WTC11 (cell line): ENCODE results near the gene ITGB4. TPM values are rescaled to one million over a fixed set of nuclear protein-coding genes. Genes with fewer than 3 reads are reported as not detected.

ENCODE experiments used
- ATAC-seq: fragments of 200-7000 bp; cut with Tn5 transposase; 2 replicates; pipeline ENCODE4 v1.10.0; 2021; ENCODE audit warnings: mild to moderate bottlenecking, moderate library complexity
- CTCF ChIA-PET: fragments of 300-600 bp; sonication (Branson Sonifier 250); formaldehyde crosslinking; loops from one replicate; lab custom pipeline; 2021; ENCODE audit warnings: antibody characterized with exemption; lab: Charles Lee
- POLR2A ChIA-PET: fragments of 350-600 bp; sonication (Branson Sonifier 250); formaldehyde crosslinking; loops from one replicate; lab custom pipeline; 2021; ENCODE audit warnings: antibody characterized with exemption; lab: Charles Lee
- DNase-seq: peaks from one replicate; pipeline ENCODE4 v3.0.0; 2021; ENCODE audit warnings: low spot score
- H3K27ac Mint-ChIP-seq: 2 replicates; pipeline ENCODE4 v1.8.0; 2021; ENCODE audit warnings: mixed read lengths
- H3K27me3 Mint-ChIP-seq: 2 replicates; pipeline ENCODE4 v1.8.0; 2021; ENCODE audit warnings: low read depth, mild to moderate bottlenecking, moderate library complexity, mixed read lengths
- H3K36me3 Mint-ChIP-seq: 2 replicates; pipeline ENCODE4 v1.8.0; 2021; ENCODE audit warnings: mixed read lengths
- H3K4me1 Mint-ChIP-seq: 2 replicates; pipeline ENCODE4 v1.8.0; 2022; ENCODE audit warnings: mixed read lengths
- H3K4me3 Mint-ChIP-seq: 2 replicates; pipeline ENCODE4 v1.8.0; 2021; ENCODE audit warnings: mild to moderate bottlenecking, moderate library complexity, mixed read lengths
- H3K9me3 Mint-ChIP-seq: 2 replicates; pipeline ENCODE4 v1.8.0; 2021; ENCODE audit warnings: mixed read lengths
- CREB1 ChIP-seq: sonication (generic); formaldehyde crosslinking; IDR thresholded peaks from 2 replicates; pipeline ENCODE4 v1.8.0; 2023; ENCODE audit warnings: mild to moderate bottlenecking, missing genetic modification reagents
- EMX1 ChIP-seq: fragments of 250-450 bp; sonication (Bioruptor Pico); IDR thresholded peaks from 2 replicates; pipeline ENCODE4 v1.8.0; 2021; ENCODE audit warnings: mild to moderate bottlenecking
- ETV6 ChIP-seq: sonication (generic); formaldehyde crosslinking; IDR thresholded peaks from 2 replicates; pipeline ENCODE4 v1.8.1; 2022; ENCODE audit warnings: mild to moderate bottlenecking, missing genetic modification reagents
- FOXJ3 ChIP-seq: sonication (generic); formaldehyde crosslinking; IDR thresholded peaks from 2 replicates; pipeline ENCODE4 v1.9.0; 2021; ENCODE audit warnings: missing genetic modification reagents, mild to moderate bottlenecking, borderline replicate concordance
- NFATC4 ChIP-seq: fragments of 250-450 bp; sonication (Bioruptor Pico); IDR thresholded peaks from 2 replicates; pipeline ENCODE4 v1.9.0; 2021; ENCODE audit warnings: mild to moderate bottlenecking
- NFE2L1 ChIP-seq: sonication (generic); formaldehyde crosslinking; IDR thresholded peaks from 2 replicates; pipeline ENCODE4 v1.8.1; 2023; ENCODE audit warnings: missing genetic modification reagents
- NFYB ChIP-seq: sonication (generic); formaldehyde crosslinking; conservative IDR thresholded peaks from 2 replicates; pipeline ENCODE4 v1.8.0; 2022; ENCODE audit warnings: low read depth, missing genetic modification reagents
- NR3C1 ChIP-seq: sonication (generic); formaldehyde crosslinking; conservative IDR thresholded peaks from 2 replicates; pipeline ENCODE4 v1.8.1; 2023; ENCODE audit warnings: low read depth, mild to moderate bottlenecking, missing genetic modification reagents
- PRRX2 ChIP-seq: fragments of 250-450 bp; sonication (Bioruptor Pico); IDR thresholded peaks from 2 replicates; pipeline ENCODE4 v1.8.0; 2021; ENCODE audit warnings: mild to moderate bottlenecking
- SMAD4 ChIP-seq: sonication (generic); formaldehyde crosslinking; IDR thresholded peaks from 2 replicates; pipeline ENCODE4 v1.8.0; 2022; ENCODE audit warnings: mild to moderate bottlenecking, missing genetic modification reagents
- SP1 ChIP-seq: sonication (generic); formaldehyde crosslinking; conservative IDR thresholded peaks from 2 replicates; pipeline ENCODE4 v1.8.1; 2022; ENCODE audit warnings: missing genetic modification reagents
- TEAD1 ChIP-seq: sonication (generic); formaldehyde crosslinking; IDR thresholded peaks from 2 replicates; pipeline ENCODE4 v1.8.0; 2022; ENCODE audit warnings: mild to moderate bottlenecking, missing genetic modification reagents
- TP53 ChIP-seq: sonication (generic); formaldehyde crosslinking; IDR thresholded peaks from 2 replicates; pipeline ENCODE4 v1.8.1; 2023; ENCODE audit warnings: mild to moderate bottlenecking, missing genetic modification reagents
- ZBTB21 ChIP-seq: sonication (generic); formaldehyde crosslinking; IDR thresholded peaks from 2 replicates; pipeline ENCODE4 v1.8.1; 2023; ENCODE audit warnings: mild to moderate bottlenecking, missing genetic modification reagents, borderline replicate concordance
- ZNF138 ChIP-seq: sonication (generic); formaldehyde crosslinking; conservative IDR thresholded peaks from 2 replicates; pipeline ENCODE4 v1.8.1; 2022; ENCODE audit warnings: mild to moderate bottlenecking, moderate library complexity, missing genetic modification reagents
- ZNF219 ChIP-seq: sonication (generic); formaldehyde crosslinking; IDR thresholded peaks from 2 replicates; pipeline ENCODE4 v1.8.0; 2023; ENCODE audit warnings: missing genetic modification reagents, mild to moderate bottlenecking, borderline replicate concordance
- ZNF317 ChIP-seq: sonication (generic); formaldehyde crosslinking; IDR thresholded peaks from 2 replicates; pipeline ENCODE4 v1.8.1; 2023; ENCODE audit warnings: low read depth, mild to moderate bottlenecking, moderate library complexity, missing genetic modification reagents, borderline replicate concordance
- ZNF423 ChIP-seq: fragments of 250-450 bp; sonication (Bioruptor Pico); IDR thresholded peaks from 2 replicates; pipeline ENCODE4 v2.1.2; 2022; ENCODE audit warnings: mild to moderate bottlenecking, moderate library complexity
- total RNA-seq: library from RNA; stranded (reverse); gene quantifications from 3 replicates; pipeline ENCODE4 v1.2.3, GENCODE V29; 2021
- TF ChIP-seq, protein P1 (sequence below): sonication (generic); formaldehyde crosslinking; conservative IDR thresholded peaks from 2 replicates; pipeline ENCODE4 v1.8.1; 2023; ENCODE audit warnings: mild to moderate bottlenecking, low read depth, missing genetic modification reagents, moderate library complexity
- TF ChIP-seq, protein P2 (sequence below): fragments of 250-450 bp; sonication (Bioruptor Pico); IDR thresholded peaks from 2 replicates; pipeline ENCODE4 v1.9.0; 2021; ENCODE audit warnings: mild to moderate bottlenecking
- TF ChIP-seq, protein P3 (sequence below): sonication (generic); formaldehyde crosslinking; IDR thresholded peaks from 2 replicates; pipeline ENCODE4 v1.8.1; 2022; ENCODE audit warnings: low read depth, mild to moderate bottlenecking, moderate library complexity, missing genetic modification reagents, borderline replicate concordance
- TF ChIP-seq, protein P4 (sequence below): sonication (generic); formaldehyde crosslinking; IDR thresholded peaks from 2 replicates; pipeline ENCODE4 v1.8.1; 2023; ENCODE audit warnings: mild to moderate bottlenecking, missing genetic modification reagents
- TF ChIP-seq, protein P5 (sequence below): sonication (generic); formaldehyde crosslinking; IDR thresholded peaks from 2 replicates; pipeline ENCODE4 v1.8.1; 2023; ENCODE audit warnings: mild to moderate bottlenecking, missing genetic modification reagents, moderate library complexity
- TF ChIP-seq, protein P6 (sequence below): sonication (generic); formaldehyde crosslinking; IDR thresholded peaks from 2 replicates; pipeline ENCODE4 v1.8.1; 2023; ENCODE audit warnings: mild to moderate bottlenecking, missing genetic modification reagents
- TF ChIP-seq, protein P7 (sequence below): fragments of 250-450 bp; sonication (Bioruptor Pico); IDR thresholded peaks from 2 replicates; pipeline ENCODE4 v1.9.0; 2021; ENCODE audit warnings: mild to moderate bottlenecking

The ITGB4 gene
- total RNA-seq, 1 experiment from 2014 or later, result 9.5 TPM

DNA sequence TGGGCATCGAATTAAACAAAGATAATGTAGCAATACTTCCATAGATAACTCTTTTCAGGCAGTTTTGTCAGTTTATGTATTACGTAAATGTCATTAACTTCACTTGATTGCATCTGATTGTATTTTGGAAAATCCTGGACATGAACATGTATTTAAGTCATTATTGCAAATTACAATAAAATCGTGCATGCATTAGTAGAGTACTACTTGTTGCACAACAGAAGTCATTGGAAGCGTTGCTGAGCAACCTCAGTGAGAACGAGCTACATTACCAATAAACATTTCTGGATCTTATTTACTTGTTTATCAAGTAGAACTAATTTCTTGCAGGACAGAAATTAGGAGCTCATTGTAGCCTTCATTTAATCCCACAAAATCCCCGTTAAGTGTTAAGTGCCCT, 70.0 kb downstream of the ITGB4 start:
- TF ChIP-seq CREB1 (CRISPR knock-in tag), result no peak
- TF ChIP-seq, protein P1, sequence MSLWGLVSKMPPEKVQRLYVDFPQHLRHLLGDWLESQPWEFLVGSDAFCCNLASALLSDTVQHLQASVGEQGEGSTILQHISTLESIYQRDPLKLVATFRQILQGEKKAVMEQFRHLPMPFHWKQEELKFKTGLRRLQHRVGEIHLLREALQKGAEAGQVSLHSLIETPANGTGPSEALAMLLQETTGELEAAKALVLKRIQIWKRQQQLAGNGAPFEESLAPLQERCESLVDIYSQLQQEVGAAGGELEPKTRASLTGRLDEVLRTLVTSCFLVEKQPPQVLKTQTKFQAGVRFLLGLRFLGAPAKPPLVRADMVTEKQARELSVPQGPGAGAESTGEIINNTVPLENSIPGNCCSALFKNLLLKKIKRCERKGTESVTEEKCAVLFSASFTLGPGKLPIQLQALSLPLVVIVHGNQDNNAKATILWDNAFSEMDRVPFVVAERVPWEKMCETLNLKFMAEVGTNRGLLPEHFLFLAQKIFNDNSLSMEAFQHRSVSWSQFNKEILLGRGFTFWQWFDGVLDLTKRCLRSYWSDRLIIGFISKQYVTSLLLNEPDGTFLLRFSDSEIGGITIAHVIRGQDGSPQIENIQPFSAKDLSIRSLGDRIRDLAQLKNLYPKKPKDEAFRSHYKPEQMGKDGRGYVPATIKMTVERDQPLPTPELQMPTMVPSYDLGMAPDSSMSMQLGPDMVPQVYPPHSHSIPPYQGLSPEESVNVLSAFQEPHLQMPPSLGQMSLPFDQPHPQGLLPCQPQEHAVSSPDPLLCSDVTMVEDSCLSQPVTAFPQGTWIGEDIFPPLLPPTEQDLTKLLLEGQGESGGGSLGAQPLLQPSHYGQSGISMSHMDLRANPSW, result no peak
- no peak for TF ChIP-seq TEAD1 (CRISPR knock-in tag)
- TF ChIP-seq ZBTB21 (CRISPR knock-in tag), result no peak
- TF ChIP-seq, protein P2, sequence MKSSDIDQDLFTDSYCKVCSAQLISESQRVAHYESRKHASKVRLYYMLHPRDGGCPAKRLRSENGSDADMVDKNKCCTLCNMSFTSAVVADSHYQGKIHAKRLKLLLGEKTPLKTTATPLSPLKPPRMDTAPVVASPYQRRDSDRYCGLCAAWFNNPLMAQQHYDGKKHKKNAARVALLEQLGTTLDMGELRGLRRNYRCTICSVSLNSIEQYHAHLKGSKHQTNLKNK (CRISPR knock-in tag), result no peak
- TF ChIP-seq, protein P3, sequence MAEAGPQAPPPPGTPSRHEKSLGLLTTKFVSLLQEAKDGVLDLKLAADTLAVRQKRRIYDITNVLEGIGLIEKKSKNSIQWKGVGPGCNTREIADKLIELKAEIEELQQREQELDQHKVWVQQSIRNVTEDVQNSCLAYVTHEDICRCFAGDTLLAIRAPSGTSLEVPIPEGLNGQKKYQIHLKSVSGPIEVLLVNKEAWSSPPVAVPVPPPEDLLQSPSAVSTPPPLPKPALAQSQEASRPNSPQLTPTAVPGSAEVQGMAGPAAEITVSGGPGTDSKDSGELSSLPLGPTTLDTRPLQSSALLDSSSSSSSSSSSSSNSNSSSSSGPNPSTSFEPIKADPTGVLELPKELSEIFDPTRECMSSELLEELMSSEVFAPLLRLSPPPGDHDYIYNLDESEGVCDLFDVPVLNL (CRISPR knock-in tag), result no peak
- TF ChIP-seq, protein P4, sequence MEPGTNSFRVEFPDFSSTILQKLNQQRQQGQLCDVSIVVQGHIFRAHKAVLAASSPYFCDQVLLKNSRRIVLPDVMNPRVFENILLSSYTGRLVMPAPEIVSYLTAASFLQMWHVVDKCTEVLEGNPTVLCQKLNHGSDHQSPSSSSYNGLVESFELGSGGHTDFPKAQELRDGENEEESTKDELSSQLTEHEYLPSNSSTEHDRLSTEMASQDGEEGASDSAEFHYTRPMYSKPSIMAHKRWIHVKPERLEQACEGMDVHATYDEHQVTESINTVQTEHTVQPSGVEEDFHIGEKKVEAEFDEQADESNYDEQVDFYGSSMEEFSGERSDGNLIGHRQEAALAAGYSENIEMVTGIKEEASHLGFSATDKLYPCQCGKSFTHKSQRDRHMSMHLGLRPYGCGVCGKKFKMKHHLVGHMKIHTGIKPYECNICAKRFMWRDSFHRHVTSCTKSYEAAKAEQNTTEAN, result no peak
- TF ChIP-seq, protein P5, sequence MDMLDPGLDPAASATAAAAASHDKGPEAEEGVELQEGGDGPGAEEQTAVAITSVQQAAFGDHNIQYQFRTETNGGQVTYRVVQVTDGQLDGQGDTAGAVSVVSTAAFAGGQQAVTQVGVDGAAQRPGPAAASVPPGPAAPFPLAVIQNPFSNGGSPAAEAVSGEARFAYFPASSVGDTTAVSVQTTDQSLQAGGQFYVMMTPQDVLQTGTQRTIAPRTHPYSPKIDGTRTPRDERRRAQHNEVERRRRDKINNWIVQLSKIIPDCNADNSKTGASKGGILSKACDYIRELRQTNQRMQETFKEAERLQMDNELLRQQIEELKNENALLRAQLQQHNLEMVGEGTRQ (CRISPR knock-in tag), result no peak
- no peak for TF ChIP-seq ETV6 (CRISPR knock-in tag)
- TF ChIP-seq PRRX2 (CRISPR knock-in tag), result no peak
- no peak for TF ChIP-seq FOXJ3 (CRISPR knock-in tag)
- no peak for TF ChIP-seq NFYB
- TF ChIP-seq ZNF138 (CRISPR knock-in tag), result no peak
- no peak for TF ChIP-seq NR3C1
- no peak for TF ChIP-seq EMX1 (CRISPR knock-in tag)
- TF ChIP-seq, protein P6, sequence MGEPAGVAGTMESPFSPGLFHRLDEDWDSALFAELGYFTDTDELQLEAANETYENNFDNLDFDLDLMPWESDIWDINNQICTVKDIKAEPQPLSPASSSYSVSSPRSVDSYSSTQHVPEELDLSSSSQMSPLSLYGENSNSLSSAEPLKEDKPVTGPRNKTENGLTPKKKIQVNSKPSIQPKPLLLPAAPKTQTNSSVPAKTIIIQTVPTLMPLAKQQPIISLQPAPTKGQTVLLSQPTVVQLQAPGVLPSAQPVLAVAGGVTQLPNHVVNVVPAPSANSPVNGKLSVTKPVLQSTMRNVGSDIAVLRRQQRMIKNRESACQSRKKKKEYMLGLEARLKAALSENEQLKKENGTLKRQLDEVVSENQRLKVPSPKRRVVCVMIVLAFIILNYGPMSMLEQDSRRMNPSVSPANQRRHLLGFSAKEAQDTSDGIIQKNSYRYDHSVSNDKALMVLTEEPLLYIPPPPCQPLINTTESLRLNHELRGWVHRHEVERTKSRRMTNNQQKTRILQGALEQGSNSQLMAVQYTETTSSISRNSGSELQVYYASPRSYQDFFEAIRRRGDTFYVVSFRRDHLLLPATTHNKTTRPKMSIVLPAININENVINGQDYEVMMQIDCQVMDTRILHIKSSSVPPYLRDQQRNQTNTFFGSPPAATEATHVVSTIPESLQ (CRISPR knock-in tag), result no peak
- TF ChIP-seq ZNF219 (CRISPR knock-in tag), result no peak
- TF ChIP-seq ZNF317 (CRISPR knock-in tag), result no peak
- ATAC-seq (no peak), DNase-seq (no peak)
- peaks cover 30% of the 10 kb centered on the region for H3K36me3 Mint-ChIP-seq
- H3K9me3 Mint-ChIP-seq, result no peaks in the 10 kb centered on the region
- POLR2A ChIA-PET, result interaction anchor here (0.8 kb wide), 2 partner anchors 11 to 45 kb away, joined by 3 to 5 read pairs; no protein-coding TSS in a partner anchor
- no peak overlapping the region for H3K4me3 Mint-ChIP-seq
- CTCF ChIA-PET, result interaction anchor here (1.2 to 1.6 kb wide), 3 partner anchors 36 to 223 kb away, joined by 3 to 5 read pairs (median 4); no protein-coding TSS in a partner anchor
- 0 out of 2 replicates have a peak overlapping the region, but pooled peaks have one; percentile 4 for H3K27ac Mint-ChIP-seq
- H3K4me1 Mint-ChIP-seq, result peaks cover 6% of the 10 kb centered on the region
- H3K27me3 Mint-ChIP-seq, result no peaks in the 10 kb centered on the region

DNA sequence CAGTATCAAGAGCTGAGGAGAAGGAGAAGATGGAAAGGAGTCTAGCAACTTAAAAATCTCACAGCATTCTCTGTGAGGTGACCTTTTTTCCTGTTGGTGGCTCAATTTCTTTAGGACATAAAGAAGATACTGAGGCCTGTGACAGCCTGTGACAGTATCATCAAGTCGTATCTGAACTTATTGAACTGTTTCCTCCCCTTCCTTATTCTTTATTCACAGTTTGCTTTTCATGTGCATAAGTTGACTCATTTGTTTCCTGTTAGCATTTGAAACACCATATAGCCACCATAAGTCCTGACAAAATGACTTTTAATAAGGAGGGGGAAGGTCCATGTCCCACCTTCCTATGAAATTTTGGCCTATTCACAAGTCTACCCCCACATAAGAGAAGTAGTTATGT, 72.2 kb downstream of the ITGB4 start:
- POLR2A ChIA-PET, result no interaction called here
- ATAC-seq, result no peak
- peaks cover 42% of the 10 kb centered on the region for H3K36me3 Mint-ChIP-seq
- no peak for DNase-seq
- CTCF ChIA-PET, result interaction anchor here (0.9 kb wide), 1 partner anchor 20 kb away, joined by 3 read pairs; no protein-coding TSS in a partner anchor
- no peaks in the 10 kb centered on the region for H3K27me3 Mint-ChIP-seq
- no peaks in the 10 kb centered on the region for H3K9me3 Mint-ChIP-seq
- no peak overlapping the region for H3K4me3 Mint-ChIP-seq
- no peak overlapping the region for H3K27ac Mint-ChIP-seq
- no peaks in the 10 kb centered on the region for H3K4me1 Mint-ChIP-seq
- TF ChIP-seq, protein P7, sequence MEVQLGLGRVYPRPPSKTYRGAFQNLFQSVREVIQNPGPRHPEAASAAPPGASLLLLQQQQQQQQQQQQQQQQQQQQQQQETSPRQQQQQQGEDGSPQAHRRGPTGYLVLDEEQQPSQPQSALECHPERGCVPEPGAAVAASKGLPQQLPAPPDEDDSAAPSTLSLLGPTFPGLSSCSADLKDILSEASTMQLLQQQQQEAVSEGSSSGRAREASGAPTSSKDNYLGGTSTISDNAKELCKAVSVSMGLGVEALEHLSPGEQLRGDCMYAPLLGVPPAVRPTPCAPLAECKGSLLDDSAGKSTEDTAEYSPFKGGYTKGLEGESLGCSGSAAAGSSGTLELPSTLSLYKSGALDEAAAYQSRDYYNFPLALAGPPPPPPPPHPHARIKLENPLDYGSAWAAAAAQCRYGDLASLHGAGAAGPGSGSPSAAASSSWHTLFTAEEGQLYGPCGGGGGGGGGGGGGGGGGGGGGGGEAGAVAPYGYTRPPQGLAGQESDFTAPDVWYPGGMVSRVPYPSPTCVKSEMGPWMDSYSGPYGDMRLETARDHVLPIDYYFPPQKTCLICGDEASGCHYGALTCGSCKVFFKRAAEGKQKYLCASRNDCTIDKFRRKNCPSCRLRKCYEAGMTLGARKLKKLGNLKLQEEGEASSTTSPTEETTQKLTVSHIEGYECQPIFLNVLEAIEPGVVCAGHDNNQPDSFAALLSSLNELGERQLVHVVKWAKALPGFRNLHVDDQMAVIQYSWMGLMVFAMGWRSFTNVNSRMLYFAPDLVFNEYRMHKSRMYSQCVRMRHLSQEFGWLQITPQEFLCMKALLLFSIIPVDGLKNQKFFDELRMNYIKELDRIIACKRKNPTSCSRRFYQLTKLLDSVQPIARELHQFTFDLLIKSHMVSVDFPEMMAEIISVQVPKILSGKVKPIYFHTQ (CRISPR knock-in tag), result no peak
- TF ChIP-seq SP1 (CRISPR knock-in tag) (no peak), TP53 (CRISPR knock-in tag) (no peak), NFE2L1 (CRISPR knock-in tag) (no peak), ZNF423 (CRISPR knock-in tag) (no peak), SMAD4 (CRISPR knock-in tag) (no peak), NFATC4 (CRISPR knock-in tag) (no peak)
